Stomach (tissue), 9 donors: ENCODE data around the gene ASIC2. TPM values are rescaled to one million over a fixed set of nuclear protein-coding genes. Genes with fewer than 3 reads are reported as not detected.
"Not testable (repeated sequence)": the region's sequence is repeated elsewhere in the genome, so short reads cannot be mapped to it uniquely, and the experiment has no call there.

Source experiments
- DNase-seq, 2 donors: peaks; one replicate each; pipeline versions ENCODE4 v3.0.0 to v3.0.0-alpha.2; 2013 to 2019
- H3K27ac ChIP-seq, 5 donors: fragments of 200-600 bp in 4 of 5; sonication (generic) in 4 of 5; one replicate each; pipeline ENCODE4 v1.5.1; 2013 to 2019; ENCODE audit warnings: mild to moderate bottlenecking in 1 of 5, moderate library complexity in 1 of 5
- H3K27me3 ChIP-seq, 3 donors: fragments of 200-600 bp; sonication (generic); one replicate each; pipeline ENCODE4 v1.5.1; 2017 to 2019; ENCODE audit warnings: mixed run types in 1 of 3
- H3K36me3 ChIP-seq, 4 donors: fragments of 200-600 bp; sonication (generic); 1 replicate in 3 of 4; 2 replicates in 1 of 4; pipeline ENCODE4 v1.5.1; 2016 to 2019
- H3K4me1 ChIP-seq, 4 donors: fragments of 200-600 bp; sonication (generic); one replicate each; pipeline ENCODE4 v1.5.1; 2016 to 2019
- H3K4me3 ChIP-seq, 4 donors: fragments of 200-600 bp; sonication (generic) in 3 of 4; one replicate each; pipeline ENCODE4 v1.5.1; 2016 to 2019; ENCODE audit warnings: mild to moderate bottlenecking in 1 of 4
- H3K9me3 ChIP-seq, 4 donors: fragments of 200-600 bp; sonication (generic); one replicate each; pipeline ENCODE4 v1.5.1; 2016 to 2019
- EP300 ChIP-seq: sonication (generic); formaldehyde crosslinking; IDR thresholded peaks from one replicate; pipeline ENCODE4 v1.6.1; 2017; ENCODE audit warnings: antibody characterized with exemption
- POLR2A ChIP-seq, 4 donors: fragments of 450-650 bp; IDR thresholded peaks; one replicate each; pipeline ENCODE4 v1.6.1; 2016; ENCODE audit warnings: antibody characterized with exemption in 4 of 4, control low read depth in 2 of 4, mild to moderate bottlenecking in 1 of 4, moderate library complexity in 1 of 4
- POLR2AphosphoS5 ChIP-seq, 3 donors: sonication (generic); formaldehyde crosslinking; IDR thresholded peaks; one replicate each; pipeline ENCODE4 v1.6.1; 2016; ENCODE audit warnings: antibody characterized with exemption in 3 of 3
- WGBS, 5 donors: extraction: QIAGEN DNeasy Blood & Tissue Kit in 3 of 5; methylation state at CpG; one replicate each; pipeline versions ENCODE4 v1.1.5 to v1.1.7; 2013 to 2018; 5-methylcytosine and 5-hydroxymethylcytosine counted together
- intact Hi-C: fragments of 100-400 bp; cut with DNase I; formaldehyde crosslinking; loops from one replicate; pipeline ENCODE4 v1.15.1; 2023; ENCODE audit warnings: low total_unique reads
- polyA plus RNA-seq, 3 donors: library from polyadenylated mRNA; stranded (reverse); fragments of 200-250 nt; gene quantifications; one replicate each; pipeline ENCODE4 v1.2.3, GENCODE V29; 2013
- total RNA-seq, 5 donors: library from RNA; depleted of rRNA; stranded (reverse); fragments of >200 nt; gene quantifications; one replicate each; pipeline versions ENCODE4 v1.1.0 to v1.2.3, GENCODE V29; 2014 to 2016
- TF ChIP-seq, protein P1 (sequence below), 7 experiments: fragments of 450-650 bp in 4 of 7; fragments of 200-600 bp in 3 of 7; sonication (generic) in 3 of 7; IDR thresholded peaks; one replicate each; pipeline ENCODE4 v1.5.1; 2016 to 2019; ENCODE audit warnings: antibody characterized with exemption in 7 of 7, control low read depth in 2 of 7, mild to moderate bottlenecking in 1 of 7
- donor health status: healthy with polysubstance abuse.
- donor health status: Bipolar disorder and iron deficiency.
- donor health status: healthy.

Gene ASIC2
- total and polyA plus RNA-seq, 8 donors, result 0.13 to 0.18 TPM; not detected in 6

GRCh38 chr17:32971171-32971570 lies 321.9 kb downstream of the ASIC2 start:
- no peaks in the 10 kb centered on the region for H3K9me3 ChIP-seq
- no peaks in the 10 kb centered on the region for H3K27me3 ChIP-seq
- H3K36me3 ChIP-seq, result no peaks in the 10 kb centered on the region
- WGBS, 5 donors, result 8 to 45% (median 19%) methylated on average over 1 of the region's 1 CpG
- DNase-seq, result peak in 1 of 2 donors; percentile 42
- TF ChIP-seq, protein P1, sequence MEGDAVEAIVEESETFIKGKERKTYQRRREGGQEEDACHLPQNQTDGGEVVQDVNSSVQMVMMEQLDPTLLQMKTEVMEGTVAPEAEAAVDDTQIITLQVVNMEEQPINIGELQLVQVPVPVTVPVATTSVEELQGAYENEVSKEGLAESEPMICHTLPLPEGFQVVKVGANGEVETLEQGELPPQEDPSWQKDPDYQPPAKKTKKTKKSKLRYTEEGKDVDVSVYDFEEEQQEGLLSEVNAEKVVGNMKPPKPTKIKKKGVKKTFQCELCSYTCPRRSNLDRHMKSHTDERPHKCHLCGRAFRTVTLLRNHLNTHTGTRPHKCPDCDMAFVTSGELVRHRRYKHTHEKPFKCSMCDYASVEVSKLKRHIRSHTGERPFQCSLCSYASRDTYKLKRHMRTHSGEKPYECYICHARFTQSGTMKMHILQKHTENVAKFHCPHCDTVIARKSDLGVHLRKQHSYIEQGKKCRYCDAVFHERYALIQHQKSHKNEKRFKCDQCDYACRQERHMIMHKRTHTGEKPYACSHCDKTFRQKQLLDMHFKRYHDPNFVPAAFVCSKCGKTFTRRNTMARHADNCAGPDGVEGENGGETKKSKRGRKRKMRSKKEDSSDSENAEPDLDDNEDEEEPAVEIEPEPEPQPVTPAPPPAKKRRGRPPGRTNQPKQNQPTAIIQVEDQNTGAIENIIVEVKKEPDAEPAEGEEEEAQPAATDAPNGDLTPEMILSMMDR (IDR thresholded peaks at IDR 0.05), result no peak
- TF ChIP-seq POLR2A (IDR thresholded peaks at IDR 0.05) (no peak), POLR2AphosphoS5 (IDR thresholded peaks at IDR 0.05) (peak in 2 of 3 donors; percentile 13 to 26)
- H3K27ac ChIP-seq, result no peak overlapping the region
- intact Hi-C loops, result no loop called here
- no peak overlapping the region for H3K4me3 ChIP-seq
- peaks cover 0 to 18% (median 10%) of the 10 kb centered on the region in 4 donors for H3K4me1 ChIP-seq

GRCh38 chr17:32970281-32970680 lies 322.8 kb downstream of the ASIC2 start:
- DNase-seq, result no peak
- Histone ChIP-seq H3K27me3 (no peaks in the 10 kb centered on the region), H3K9me3 (no peaks in the 10 kb centered on the region), H3K4me3 (no peak overlapping the region), H3K36me3 (no peaks in the 10 kb centered on the region), H3K27ac (peak overlapping the region in 2 of 5 donors; percentile 5 to 27), H3K4me1 (peaks cover 0 to 18% (median 10%) of the 10 kb centered on the region in 4 donors)
- TF ChIP-seq, protein P1 (IDR thresholded peaks at IDR 0.05), result no peak
- TF ChIP-seq POLR2A (IDR thresholded peaks at IDR 0.05) (no peak), EP300 (no peak)
- intact Hi-C loops, result no loop called here
- 37 to 64% (median 55%) methylated on average over 3 of the region's 3 CpGs for WGBS, 5 donors

- H3K27ac ChIP-seq, intact Hi-C loops, H3K9me3 ChIP-seq, H3K27me3 ChIP-seq, H3K4me3 ChIP-seq, DNase-seq, H3K36me3 ChIP-seq: not testable (repeated sequence)
- WGBS, 5 donors, result 79 to 90% (median 84%) methylated on average over 4 of the region's 4 CpGs
- peaks cover 0 to 18% (median 10%) of the 10 kb centered on the region in 4 donors for H3K4me1 ChIP-seq
These were observed 323.9 kb downstream of the ASIC2 start for GRCh38 chr17:32969231-32969630.

GRCh38 chr17:32964541-32964940 lies 328.6 kb downstream of the ASIC2 start:
- Histone ChIP-seq H3K9me3 (no peaks in the 10 kb centered on the region), H3K4me3 (no peak overlapping the region), H3K27ac (no peak overlapping the region), H3K27me3 (no peaks in the 10 kb centered on the region), H3K36me3 (no peaks in the 10 kb centered on the region), H3K4me1 (peaks cover 13 to 27% (median 21%) of the 10 kb centered on the region in 4 donors)
- intact Hi-C loops, result no loop called here
- TF ChIP-seq, protein P1 (IDR thresholded peaks at IDR 0.05), result no peak
- TF ChIP-seq POLR2A (IDR thresholded peaks at IDR 0.05) (no peak), POLR2AphosphoS5 (IDR thresholded peaks at IDR 0.05) (no peak), EP300 (no peak)
- 80 to 88% (median 84%) methylated on average over 11 of the region's 11 CpGs for WGBS, 5 donors
- no peak for DNase-seq
